HCT116 (cell line): ENCODE results near the gene CTNNA2.

Source experiments
- CBX3 ChIP-seq: IDR thresholded peaks from 2 replicates; pipeline ENCODE4 v1.6.1; 2012; ENCODE audit warnings: low read depth
- EGR1 ChIP-seq: IDR thresholded peaks from 2 replicates; pipeline ENCODE4 v1.6.1; 2012; ENCODE audit warnings: low read depth
- EZH2 ChIP-seq: fragments of 200-600 bp; sonication (generic); IDR thresholded peaks from 2 replicates; pipeline ENCODE4 v1.6.1; 2017; ENCODE audit warnings: antibody characterized with exemption, mixed run types
- EZH2phosphoT487 ChIP-seq: fragments of 200-600 bp; IDR thresholded peaks from 2 replicates; pipeline ENCODE4 v1.6.1; 2018; ENCODE audit warnings: antibody characterized with exemption, borderline replicate concordance
- POLR2A ChIP-seq: IDR thresholded peaks from 2 replicates; pipeline ENCODE4 v1.7.0; 2011; ENCODE audit warnings: borderline replicate concordance; ENCODE audit not compliant: insufficient read depth, insufficient read length; ENCODE audit errors: extremely low read depth
- POLR2AphosphoS5 ChIP-seq: IDR thresholded peaks from 2 replicates; pipeline ENCODE4 v1.6.1; 2011; ENCODE audit warnings: mild to moderate bottlenecking, low read depth, low read length, moderate library complexity
- RAD21 ChIP-seq: IDR thresholded peaks from 2 replicates; pipeline ENCODE4 v1.6.1; 2012; ENCODE audit warnings: low read depth, mild to moderate bottlenecking
- SIN3A ChIP-seq: IDR thresholded peaks from 2 replicates; pipeline ENCODE4 v1.6.1; 2012; ENCODE audit warnings: low read depth
- SP1 ChIP-seq: IDR thresholded peaks from 2 replicates; pipeline ENCODE4 v1.6.1; 2012; ENCODE audit warnings: low read depth
- YY1 ChIP-seq: IDR thresholded peaks from 2 replicates; pipeline ENCODE4 v1.6.1; 2011; ENCODE audit warnings: low read length, low read depth, moderate library complexity, mild to moderate bottlenecking; ENCODE audit not compliant: insufficient replicate concordance; ENCODE audit errors: extremely low read depth
- ZFX ChIP-seq: fragments of 450-650 bp; IDR thresholded peaks from 2 replicates; pipeline ENCODE4 v1.6.1; 2017
- ZNF274 ChIP-seq: fragments of 200-500 bp; sonication (Bioruptor generic); IDR thresholded peaks from 2 replicates; pipeline ENCODE4 v1.6.1; 2014; ENCODE audit warnings: mild to moderate bottlenecking, low read depth, low read length, inconsistent platforms
- TF ChIP-seq, protein P1 (sequence below), 3 experiments: fragments of 200-600 bp in 1 of 3; sonication (generic) in 1 of 3; IDR thresholded peaks in 2 of 3; conservative IDR thresholded peaks in 1 of 3; 2 replicates each; pipeline ENCODE4 v1.5.1; 2012 to 2017; ENCODE audit warnings: low read depth in 2 of 3, low read length in 2 of 3, antibody characterized with exemption in 1 of 3, borderline replicate concordance in 1 of 3, control low read depth in 1 of 3, mild to moderate bottlenecking in 1 of 3, mixed read lengths in 1 of 3, mixed run types in 1 of 3, moderate library complexity in 1 of 3; ENCODE audit not compliant: insufficient read depth in 1 of 3
- TF ChIP-seq, protein P2 (sequence below): IDR thresholded peaks from 2 replicates; pipeline ENCODE4 v1.6.1; 2012; ENCODE audit warnings: low read depth

GRCh38 chr2:79935046-79935732, 422.3 kb downstream of the CTNNA2 start:
- no peak for TF ChIP-seq POLR2AphosphoS5
- no peak for TF ChIP-seq SIN3A
- TF ChIP-seq, protein P1, sequence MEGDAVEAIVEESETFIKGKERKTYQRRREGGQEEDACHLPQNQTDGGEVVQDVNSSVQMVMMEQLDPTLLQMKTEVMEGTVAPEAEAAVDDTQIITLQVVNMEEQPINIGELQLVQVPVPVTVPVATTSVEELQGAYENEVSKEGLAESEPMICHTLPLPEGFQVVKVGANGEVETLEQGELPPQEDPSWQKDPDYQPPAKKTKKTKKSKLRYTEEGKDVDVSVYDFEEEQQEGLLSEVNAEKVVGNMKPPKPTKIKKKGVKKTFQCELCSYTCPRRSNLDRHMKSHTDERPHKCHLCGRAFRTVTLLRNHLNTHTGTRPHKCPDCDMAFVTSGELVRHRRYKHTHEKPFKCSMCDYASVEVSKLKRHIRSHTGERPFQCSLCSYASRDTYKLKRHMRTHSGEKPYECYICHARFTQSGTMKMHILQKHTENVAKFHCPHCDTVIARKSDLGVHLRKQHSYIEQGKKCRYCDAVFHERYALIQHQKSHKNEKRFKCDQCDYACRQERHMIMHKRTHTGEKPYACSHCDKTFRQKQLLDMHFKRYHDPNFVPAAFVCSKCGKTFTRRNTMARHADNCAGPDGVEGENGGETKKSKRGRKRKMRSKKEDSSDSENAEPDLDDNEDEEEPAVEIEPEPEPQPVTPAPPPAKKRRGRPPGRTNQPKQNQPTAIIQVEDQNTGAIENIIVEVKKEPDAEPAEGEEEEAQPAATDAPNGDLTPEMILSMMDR (IDR thresholded peaks at IDR 0.05 in 2 of 3, conservative IDR thresholded peaks at IDR 0.05 in 1 of 3; ENCODE audit: borderline replicate concordance in 1 of 3, insufficient read depth in 1 of 3, low read depth in 2 of 3, low read length in 2 of 3): no peak
- no peak for TF ChIP-seq YY1
- no peak for TF ChIP-seq RAD21
- no peak for TF ChIP-seq EZH2
- TF ChIP-seq POLR2A: no peak
- no peak for TF ChIP-seq SP1
- TF ChIP-seq ZNF274: no peak
- no peak for TF ChIP-seq ZFX
- TF ChIP-seq EZH2phosphoT487: no peak
- TF ChIP-seq CBX3: no peak
- no peak for TF ChIP-seq EGR1
- TF ChIP-seq, protein P2, sequence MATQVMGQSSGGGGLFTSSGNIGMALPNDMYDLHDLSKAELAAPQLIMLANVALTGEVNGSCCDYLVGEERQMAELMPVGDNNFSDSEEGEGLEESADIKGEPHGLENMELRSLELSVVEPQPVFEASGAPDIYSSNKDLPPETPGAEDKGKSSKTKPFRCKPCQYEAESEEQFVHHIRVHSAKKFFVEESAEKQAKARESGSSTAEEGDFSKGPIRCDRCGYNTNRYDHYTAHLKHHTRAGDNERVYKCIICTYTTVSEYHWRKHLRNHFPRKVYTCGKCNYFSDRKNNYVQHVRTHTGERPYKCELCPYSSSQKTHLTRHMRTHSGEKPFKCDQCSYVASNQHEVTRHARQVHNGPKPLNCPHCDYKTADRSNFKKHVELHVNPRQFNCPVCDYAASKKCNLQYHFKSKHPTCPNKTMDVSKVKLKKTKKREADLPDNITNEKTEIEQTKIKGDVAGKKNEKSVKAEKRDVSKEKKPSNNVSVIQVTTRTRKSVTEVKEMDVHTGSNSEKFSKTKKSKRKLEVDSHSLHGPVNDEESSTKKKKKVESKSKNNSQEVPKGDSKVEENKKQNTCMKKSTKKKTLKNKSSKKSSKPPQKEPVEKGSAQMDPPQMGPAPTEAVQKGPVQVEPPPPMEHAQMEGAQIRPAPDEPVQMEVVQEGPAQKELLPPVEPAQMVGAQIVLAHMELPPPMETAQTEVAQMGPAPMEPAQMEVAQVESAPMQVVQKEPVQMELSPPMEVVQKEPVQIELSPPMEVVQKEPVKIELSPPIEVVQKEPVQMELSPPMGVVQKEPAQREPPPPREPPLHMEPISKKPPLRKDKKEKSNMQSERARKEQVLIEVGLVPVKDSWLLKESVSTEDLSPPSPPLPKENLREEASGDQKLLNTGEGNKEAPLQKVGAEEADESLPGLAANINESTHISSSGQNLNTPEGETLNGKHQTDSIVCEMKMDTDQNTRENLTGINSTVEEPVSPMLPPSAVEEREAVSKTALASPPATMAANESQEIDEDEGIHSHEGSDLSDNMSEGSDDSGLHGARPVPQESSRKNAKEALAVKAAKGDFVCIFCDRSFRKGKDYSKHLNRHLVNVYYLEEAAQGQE: no peak
